Tibial nerve (tissue), 4 donors: ENCODE results near the gene SLIT3. TPM values are rescaled to one million over a fixed set of nuclear protein-coding genes. Genes with fewer than 3 reads are reported as not detected.

Experiments
- DNase-seq, 2 donors: peaks; one replicate each; pipeline ENCODE4 v3.0.0-alpha.2; 2019; ENCODE audit warnings: low spot score in 2 of 2
- H3K27ac ChIP-seq, 4 donors: fragments of 200-600 bp; sonication (generic) in 3 of 4; one replicate each; pipeline ENCODE4 v1.5.1; 2017 to 2019; ENCODE audit warnings: mild to moderate bottlenecking in 1 of 4
- H3K27me3 ChIP-seq, 2 donors: fragments of 200-600 bp; sonication (generic) in 1 of 2; one replicate each; pipeline versions ENCODE4 v1.5.1 to v1.6.0; 2017 to 2019
- H3K36me3 ChIP-seq, 3 donors: fragments of 200-600 bp; sonication (generic); one replicate each; pipeline ENCODE4 v1.5.1; 2018 to 2019
- H3K4me1 ChIP-seq, 4 donors: fragments of 200-600 bp; sonication (generic) in 3 of 4; one replicate each; pipeline ENCODE4 v1.5.1; 2017 to 2019
- H3K4me3 ChIP-seq, 4 donors: fragments of 200-600 bp; sonication (generic) in 3 of 4; one replicate each; pipeline ENCODE4 v1.5.1; 2017 to 2019; ENCODE audit warnings: mild to moderate bottlenecking in 1 of 4, moderate library complexity in 1 of 4
- H3K9me3 ChIP-seq, 4 donors: fragments of 200-600 bp; sonication (generic) in 3 of 4; one replicate each; pipeline ENCODE4 v1.5.1; 2017 to 2019
- EP300 ChIP-seq, 2 donors: sonication (generic); formaldehyde crosslinking; IDR thresholded peaks; one replicate each; pipeline ENCODE4 v1.6.1; 2017; ENCODE audit warnings: antibody characterized with exemption in 2 of 2, mild to moderate bottlenecking in 1 of 2
- POLR2A ChIP-seq, 2 donors: fragments of 450-650 bp; IDR thresholded peaks; one replicate each; pipeline ENCODE4 v1.6.1; 2017; ENCODE audit warnings: antibody characterized with exemption in 2 of 2, mild to moderate bottlenecking in 2 of 2, moderate library complexity in 2 of 2
- WGBS, 2 donors: methylation state at CpG; one replicate each; pipeline ENCODE4 v1.1.5; 2018; 5-methylcytosine and 5-hydroxymethylcytosine counted together
- total RNA-seq, 4 donors: library from RNA; depleted of rRNA; stranded (reverse); fragments of >200 nt; gene quantifications; one replicate each; pipeline ENCODE4 v1.1.0, GENCODE V29; 2016
- TF ChIP-seq, protein P1 (sequence below), 5 experiments: fragments of 200-600 bp in 3 of 5; fragments of 450-650 bp in 2 of 5; sonication (generic) in 3 of 5; IDR thresholded peaks; one replicate each; pipeline ENCODE4 v1.5.1; 2016 to 2019; ENCODE audit warnings: antibody characterized with exemption in 5 of 5, mild to moderate bottlenecking in 3 of 5, moderate library complexity in 2 of 5

The SLIT3 gene
- total RNA-seq, 4 donors from 2014 or later = 16.6 to 39.0 (median 20.2) TPM

- Histone ChIP-seq H3K27ac (no peak overlapping the region), H3K4me3 (no peak overlapping the region), H3K36me3 (no peaks in the 10 kb centered on the region), H3K4me1 (no peaks in the 10 kb centered on the region), H3K27me3 (no peaks in the 10 kb centered on the region), H3K9me3 (no peaks in the 10 kb centered on the region)
- DNase-seq = no peak
- 80 to 90% methylated on average over 5 of the region's 5 CpGs for WGBS, 2 donors
- TF ChIP-seq EP300 (IDR thresholded peaks at IDR 0.05) (no peak), POLR2A (IDR thresholded peaks at IDR 0.05) (no peak)
- TF ChIP-seq, protein P1, sequence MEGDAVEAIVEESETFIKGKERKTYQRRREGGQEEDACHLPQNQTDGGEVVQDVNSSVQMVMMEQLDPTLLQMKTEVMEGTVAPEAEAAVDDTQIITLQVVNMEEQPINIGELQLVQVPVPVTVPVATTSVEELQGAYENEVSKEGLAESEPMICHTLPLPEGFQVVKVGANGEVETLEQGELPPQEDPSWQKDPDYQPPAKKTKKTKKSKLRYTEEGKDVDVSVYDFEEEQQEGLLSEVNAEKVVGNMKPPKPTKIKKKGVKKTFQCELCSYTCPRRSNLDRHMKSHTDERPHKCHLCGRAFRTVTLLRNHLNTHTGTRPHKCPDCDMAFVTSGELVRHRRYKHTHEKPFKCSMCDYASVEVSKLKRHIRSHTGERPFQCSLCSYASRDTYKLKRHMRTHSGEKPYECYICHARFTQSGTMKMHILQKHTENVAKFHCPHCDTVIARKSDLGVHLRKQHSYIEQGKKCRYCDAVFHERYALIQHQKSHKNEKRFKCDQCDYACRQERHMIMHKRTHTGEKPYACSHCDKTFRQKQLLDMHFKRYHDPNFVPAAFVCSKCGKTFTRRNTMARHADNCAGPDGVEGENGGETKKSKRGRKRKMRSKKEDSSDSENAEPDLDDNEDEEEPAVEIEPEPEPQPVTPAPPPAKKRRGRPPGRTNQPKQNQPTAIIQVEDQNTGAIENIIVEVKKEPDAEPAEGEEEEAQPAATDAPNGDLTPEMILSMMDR (IDR thresholded peaks at IDR 0.05) = no peak
Measured at GRCh38 chr5:168953351-168953750, 347.6 kb downstream of the SLIT3 start.

DNA sequence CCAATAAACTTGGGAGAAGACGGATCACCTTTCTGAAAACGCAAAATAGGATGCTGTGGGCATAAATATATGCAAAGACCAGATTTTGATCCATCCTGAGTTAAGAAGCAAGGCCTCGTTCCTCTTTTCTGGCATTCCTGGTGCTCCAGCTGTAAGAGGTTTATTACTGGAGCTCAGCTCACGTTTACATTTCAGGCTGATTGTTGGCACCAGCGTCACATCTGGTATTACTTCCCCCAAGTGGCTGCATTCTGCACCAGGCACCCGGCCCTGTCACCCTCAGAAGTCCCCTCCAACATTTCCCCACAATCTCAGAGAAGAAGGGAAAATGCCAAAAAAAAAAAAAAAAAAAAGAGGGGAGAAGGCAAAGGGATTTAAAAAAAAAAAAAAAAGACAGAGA, 348.7 kb downstream of the SLIT3 start:
- H3K4me3 ChIP-seq = no peak overlapping the region
- no peak for TF ChIP-seq POLR2A (IDR thresholded peaks at IDR 0.05)
- TF ChIP-seq EP300 (IDR thresholded peaks at IDR 0.05) = no peak
- DNase-seq = no peak
- 82 to 83% methylated on average over 6 of the region's 6 CpGs for WGBS, 2 donors
- no peaks in the 10 kb centered on the region for H3K36me3 ChIP-seq
- no peaks in the 10 kb centered on the region for H3K9me3 ChIP-seq
- H3K4me1 ChIP-seq = peaks cover 0 to 3% (median 0%) of the 10 kb centered on the region in 4 donors
- no peak overlapping the region for H3K27ac ChIP-seq
- H3K27me3 ChIP-seq = no peaks in the 10 kb centered on the region

DNA sequence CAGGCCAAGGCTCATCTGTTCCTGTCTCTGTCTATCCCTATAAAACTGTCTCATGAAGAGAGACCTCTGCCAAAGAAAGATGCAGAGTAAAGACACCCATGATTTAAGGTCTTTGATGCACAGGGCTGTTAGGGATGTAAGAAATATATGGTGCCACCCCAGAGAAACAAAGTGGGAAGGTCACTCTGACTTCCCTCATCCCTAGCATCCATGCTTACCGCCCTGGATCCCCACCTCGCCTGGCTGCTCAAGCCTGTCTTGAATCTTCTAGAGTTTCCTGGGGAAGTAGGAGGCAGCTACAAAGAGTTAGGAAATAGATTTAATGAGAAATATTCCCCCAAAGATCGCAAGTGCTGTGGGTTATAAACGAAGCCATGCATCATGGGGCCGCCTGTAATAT, 349.2 kb downstream of the SLIT3 start:
- Histone ChIP-seq H3K9me3 (no peaks in the 10 kb centered on the region), H3K27me3 (no peaks in the 10 kb centered on the region), H3K4me1 (peaks cover 0 to 5% (median 0%) of the 10 kb centered on the region in 4 donors), H3K27ac (no peak overlapping the region), H3K4me3 (no peak overlapping the region), H3K36me3 (no peaks in the 10 kb centered on the region)
- no peak for TF ChIP-seq POLR2A (IDR thresholded peaks at IDR 0.05)
- no peak for DNase-seq
- WGBS, 2 donors = 96 to 97% methylated on average over 5 of the region's 5 CpGs

GRCh38 chr5:168951356-168951755, 349.6 kb downstream of the SLIT3 start:
- Histone ChIP-seq H3K36me3 (no peaks in the 10 kb centered on the region), H3K27me3 (no peaks in the 10 kb centered on the region), H3K27ac (no peak overlapping the region), H3K4me1 (peaks cover 0 to 5% (median 0%) of the 10 kb centered on the region in 4 donors), H3K9me3 (no peaks in the 10 kb centered on the region), H3K4me3 (no peak overlapping the region)
- TF ChIP-seq EP300 (IDR thresholded peaks at IDR 0.05) (no peak), POLR2A (IDR thresholded peaks at IDR 0.05) (no peak)
- TF ChIP-seq, protein P1 (IDR thresholded peaks at IDR 0.05) = no peak
- no peak for DNase-seq
- WGBS, 2 donors = 73 to 76% methylated on average over 1 of the region's 1 CpG

DNA sequence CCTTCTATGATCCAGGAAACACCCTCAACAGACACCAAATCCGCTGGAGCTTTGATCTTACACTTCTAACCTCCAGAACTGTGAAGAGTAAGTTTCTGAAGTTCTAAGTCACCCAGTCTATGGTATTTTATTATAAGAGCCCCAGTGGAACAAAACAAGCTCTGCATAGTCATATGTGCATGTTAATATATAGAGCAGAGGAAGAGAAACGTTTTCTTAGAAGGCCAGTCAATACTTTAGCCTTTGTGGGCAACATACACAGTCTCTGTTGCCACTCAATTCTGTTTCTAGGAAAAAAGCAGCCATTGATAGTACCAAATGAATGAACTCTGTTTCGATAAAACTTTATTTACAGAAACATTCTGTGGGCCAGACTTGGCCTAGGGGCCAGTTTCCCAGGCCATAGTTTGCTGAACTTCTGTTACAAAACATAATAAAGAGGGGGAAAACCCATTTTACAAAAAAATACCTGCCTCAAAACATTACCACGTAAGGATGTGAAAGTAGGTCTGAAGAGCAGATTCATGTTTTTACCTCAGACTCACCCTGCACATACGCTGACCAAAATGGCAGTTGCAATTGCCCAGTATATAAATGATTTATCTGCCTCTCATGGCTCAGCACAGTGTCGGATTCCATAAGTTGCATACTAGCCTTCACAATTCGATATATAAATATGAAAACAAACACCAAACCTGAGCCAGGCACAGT, 350.5 kb downstream of the SLIT3 start:
- Histone ChIP-seq H3K4me1 (peaks cover 0 to 5% (median 0%) of the 10 kb centered on the region in 4 donors), H3K27me3 (no peaks in the 10 kb centered on the region), H3K27ac (no peak overlapping the region), H3K4me3 (no peak overlapping the region), H3K9me3 (no peaks in the 10 kb centered on the region), H3K36me3 (no peaks in the 10 kb centered on the region)
- no peak for TF ChIP-seq POLR2A (IDR thresholded peaks at IDR 0.05)
- TF ChIP-seq EP300 (IDR thresholded peaks at IDR 0.05) = no peak
- TF ChIP-seq, protein P1 (IDR thresholded peaks at IDR 0.05) = no peak
- 88 to 92% methylated on average over 7 of the region's 7 CpGs for WGBS, 2 donors
- DNase-seq = no peak

DNA sequence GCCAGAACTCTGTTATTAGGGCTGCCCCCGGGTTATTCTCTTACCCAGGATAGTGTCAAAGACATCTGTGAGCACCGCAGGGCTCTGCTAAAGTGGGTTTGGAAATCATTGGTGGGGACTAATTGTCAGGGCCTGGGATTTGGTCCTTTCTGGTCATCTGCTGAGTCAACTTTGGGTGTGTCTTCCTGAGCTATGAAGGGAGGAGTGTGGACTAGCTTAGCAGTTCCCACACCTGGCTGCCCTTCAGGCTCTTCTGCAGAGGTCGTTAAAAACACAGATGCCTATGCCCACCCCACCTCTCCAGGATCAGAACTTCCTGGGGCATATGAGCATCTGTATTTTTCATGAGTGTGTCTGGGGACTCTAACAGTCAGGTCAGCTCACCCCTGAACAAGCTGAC, 352.2 kb downstream of the SLIT3 start:
- Histone ChIP-seq H3K27ac (no peak overlapping the region), H3K9me3 (no peaks in the 10 kb centered on the region), H3K4me1 (peaks cover 0 to 5% (median 0%) of the 10 kb centered on the region in 4 donors), H3K27me3 (no peaks in the 10 kb centered on the region), H3K4me3 (no peak overlapping the region), H3K36me3 (no peaks in the 10 kb centered on the region)
- WGBS, 2 donors = 83 to 87% methylated on average over 3 of the region's 3 CpGs
- DNase-seq = no peak
- TF ChIP-seq, protein P1 (IDR thresholded peaks at IDR 0.05) = no peak
- TF ChIP-seq POLR2A (IDR thresholded peaks at IDR 0.05) = no peak
- no peak for TF ChIP-seq EP300 (IDR thresholded peaks at IDR 0.05)
